HCT116 (cell line): ENCODE measurements around the gene LLGL2. TPM values are rescaled to one million over a fixed set of nuclear protein-coding genes. Genes with fewer than 3 reads are reported as not detected.

Source experiments
- ATAC-seq: fragments of 200-7000 bp; cut with Tn5 transposase; 2 replicates; pipeline ENCODE4 v1.9.1; 2020; ENCODE audit warnings: mild to moderate bottlenecking, moderate library complexity
- BruUV-seq: library from RNA; stranded (reverse); fragments of 400-500 nt; replicated peaks from 2 replicates; lab custom pipeline; 2021; lab: Mats Ljungman, UMichigan
- CTCF ChIA-PET: fragments of 300-600 bp; sonication (Branson Sonifier 250); formaldehyde crosslinking; loops from one replicate; lab custom pipeline; 2021; ENCODE audit warnings: antibody characterized with exemption; lab: Charles Lee
- POLR2A ChIA-PET: fragments of 300-600, 350-600 bp; sonication (Branson Sonifier 250); formaldehyde crosslinking; loops from one replicate; lab custom pipeline; 2021; ENCODE audit warnings: antibody characterized with exemption; lab: Charles Lee
- RAD21 ChIA-PET, 2 experiments: fragments of 300-600 bp; sonication (Branson Sonifier 250); formaldehyde crosslinking; loops; one replicate each; lab custom pipeline; 2023; ENCODE audit warnings: low total read pairs in 2 of 2; ENCODE audit not compliant: uncharacterized antibody in 2 of 2, unreplicated experiment in 2 of 2, low non-redundant PET in 1 of 2; lab: Charles Lee
- DNase-seq: peaks from one replicate; pipeline ENCODE4 v3.0.0-alpha.2; 2010; ENCODE audit warnings: low read depth, low spot score
- H2AFZ ChIP-seq: fragments of 200-600 bp; shearing (Covaris generic), sonication (generic); 2 replicates; pipeline ENCODE4 v1.6.1; 2017; ENCODE audit warnings: low read depth, mixed run types, mixed read lengths, antibody characterized with exemption, low read length; ENCODE audit not compliant: poor library complexity, severe bottlenecking
- H3K27ac ChIP-seq: 2 replicates; pipeline ENCODE4 v1.5.1; 2012; ENCODE audit warnings: low read depth, low read length
- H3K27me3 ChIP-seq: fragments of 200-600 bp; sonication (generic); 2 replicates; pipeline ENCODE4 v1.6.1; 2016; ENCODE audit warnings: mixed run types, low read length, mixed read lengths; ENCODE audit not compliant: insufficient read depth
- H3K36me3 ChIP-seq, 2 experiments: fragments of 200-500 bp in 1 of 2; fragments of 200-600 bp in 1 of 2; sonication (Bioruptor generic) in 1 of 2; sonication (generic) in 1 of 2; 2 replicates each; pipeline versions ENCODE4 v1.5.1 to v1.6.1; 2014 to 2016; ENCODE audit warnings: low read length in 2 of 2, inconsistent platforms in 1 of 2, mixed read lengths in 1 of 2, mixed run types in 1 of 2; ENCODE audit not compliant: insufficient read depth in 2 of 2, control insufficient read depth in 1 of 2
- H3K4me1 ChIP-seq, 2 experiments: fragments of 200-600 bp in 1 of 2; sonication (generic) in 1 of 2; 2 replicates each; pipeline versions ENCODE4 v1.5.1 to v1.6.1; 2012 to 2017; ENCODE audit warnings: low read length in 2 of 2, inconsistent platforms in 1 of 2, mild to moderate bottlenecking in 1 of 2, mixed read lengths in 1 of 2, mixed run types in 1 of 2, moderate library complexity in 1 of 2; ENCODE audit not compliant: insufficient read depth in 2 of 2, control insufficient read depth in 1 of 2
- H3K4me2 ChIP-seq: fragments of 200-600 bp; sonication (generic); 2 replicates; pipeline ENCODE4 v1.6.1; 2017; ENCODE audit warnings: mixed run types, low read length, mixed read lengths
- H3K4me3 ChIP-seq, 2 experiments: fragments of 200-600 bp in 1 of 2; sonication (generic) in 1 of 2; replicated peaks in 1 of 2; 2 replicates each; pipeline ENCODE4 v1.5.1; 2011 to 2016; ENCODE audit warnings: low read length in 2 of 2, control low read depth in 1 of 2, low read depth in 1 of 2, mild to moderate bottlenecking in 1 of 2, mixed read lengths in 1 of 2, mixed run types in 1 of 2
- H3K79me2 ChIP-seq: fragments of 200-600 bp; sonication (generic); 2 replicates; pipeline ENCODE4 v1.6.1; 2017; ENCODE audit warnings: mild to moderate bottlenecking, mixed run types, low read length, moderate library complexity, mixed read lengths; ENCODE audit not compliant: insufficient read depth
- H3K9ac ChIP-seq: fragments of 200-600 bp; sonication (generic); 2 replicates; pipeline ENCODE4 v1.6.1; 2016; ENCODE audit warnings: low read length, mixed read lengths
- H3K9me2 ChIP-seq: fragments of 200-600 bp; sonication (generic), shearing (Covaris generic); 2 replicates; pipeline ENCODE4 v1.6.1; 2017; ENCODE audit warnings: mixed run types, mild to moderate bottlenecking, moderate library complexity; ENCODE audit not compliant: insufficient read depth
- H3K9me3 ChIP-seq, 2 experiments: fragments of 200-500 bp in 1 of 2; fragments of 200-600 bp in 1 of 2; sonication (Bioruptor generic) in 1 of 2; sonication (generic) in 1 of 2; 2 replicates each; pipeline ENCODE4 v1.6.1; 2014 to 2017; ENCODE audit warnings: low read length in 2 of 2, mixed read lengths in 2 of 2, inconsistent platforms in 1 of 2, low read depth in 1 of 2, mild to moderate bottlenecking in 1 of 2, mixed run types in 1 of 2, moderate library complexity in 1 of 2; ENCODE audit not compliant: control insufficient read depth in 1 of 2, insufficient read depth in 1 of 2
- H4K20me1 ChIP-seq: fragments of 200-600 bp; sonication (generic), shearing (Covaris generic); 2 replicates; pipeline ENCODE4 v1.6.1; 2017; ENCODE audit warnings: mixed run types, mild to moderate bottlenecking, moderate library complexity; ENCODE audit not compliant: insufficient read depth
- CBX3 ChIP-seq: IDR thresholded peaks from 2 replicates; pipeline ENCODE4 v1.6.1; 2012; ENCODE audit warnings: low read depth
- CEBPB ChIP-seq: IDR thresholded peaks from 2 replicates; pipeline ENCODE4 v1.6.1; 2012; ENCODE audit warnings: low read depth
- EGR1 ChIP-seq: IDR thresholded peaks from 2 replicates; pipeline ENCODE4 v1.6.1; 2012; ENCODE audit warnings: low read depth
- ELF1 ChIP-seq: IDR thresholded peaks from 2 replicates; pipeline ENCODE4 v1.6.1; 2012; ENCODE audit warnings: low read depth, borderline replicate concordance
- EZH2 ChIP-seq: fragments of 200-600 bp; sonication (generic); IDR thresholded peaks from 2 replicates; pipeline ENCODE4 v1.6.1; 2017; ENCODE audit warnings: antibody characterized with exemption, mixed run types
- FOSL1 ChIP-seq: IDR thresholded peaks from 2 replicates; pipeline ENCODE4 v1.6.1; 2012; ENCODE audit warnings: low read depth
- SP1 ChIP-seq: IDR thresholded peaks from 2 replicates; pipeline ENCODE4 v1.6.1; 2012; ENCODE audit warnings: low read depth
- SRF ChIP-seq: IDR thresholded peaks from 2 replicates; pipeline ENCODE4 v1.6.1; 2012; ENCODE audit warnings: low read depth
- YY1 ChIP-seq: IDR thresholded peaks from 2 replicates; pipeline ENCODE4 v1.6.1; 2011; ENCODE audit warnings: low read length, low read depth, moderate library complexity, mild to moderate bottlenecking; ENCODE audit not compliant: insufficient replicate concordance; ENCODE audit errors: extremely low read depth
- ZNF274 ChIP-seq: fragments of 200-500 bp; sonication (Bioruptor generic); IDR thresholded peaks from 2 replicates; pipeline ENCODE4 v1.6.1; 2014; ENCODE audit warnings: mild to moderate bottlenecking, low read depth, low read length, inconsistent platforms
- intact Hi-C: fragments of 100-400 bp; cut with micrococcal nuclease; formaldehyde crosslinking; loops from 2 replicates; pipeline ENCODE4 v1.10.0; 2022
- total RNA-seq: library from RNA; stranded (reverse); gene quantifications from one replicate; pipeline ENCODE4 v1.2.1, GENCODE V29; 2021; ENCODE audit not compliant: unreplicated experiment
- TF ChIP-seq, protein P1 (sequence below): IDR thresholded peaks from 2 replicates; pipeline ENCODE4 v1.6.1; 2012
- TF ChIP-seq, protein P2 (sequence below): IDR thresholded peaks from 2 replicates; pipeline ENCODE4 v1.6.1; 2012; ENCODE audit warnings: low read depth
- TF ChIP-seq, protein P3 (sequence below): IDR thresholded peaks from 2 replicates; pipeline ENCODE4 v1.6.1; 2011; ENCODE audit warnings: mild to moderate bottlenecking, low read length, moderate library complexity; ENCODE audit not compliant: insufficient replicate concordance; ENCODE audit errors: extremely low read depth

LLGL2 gene
- total RNA-seq, 1 experiment from 2014 or later = 209 TPM

DNA sequence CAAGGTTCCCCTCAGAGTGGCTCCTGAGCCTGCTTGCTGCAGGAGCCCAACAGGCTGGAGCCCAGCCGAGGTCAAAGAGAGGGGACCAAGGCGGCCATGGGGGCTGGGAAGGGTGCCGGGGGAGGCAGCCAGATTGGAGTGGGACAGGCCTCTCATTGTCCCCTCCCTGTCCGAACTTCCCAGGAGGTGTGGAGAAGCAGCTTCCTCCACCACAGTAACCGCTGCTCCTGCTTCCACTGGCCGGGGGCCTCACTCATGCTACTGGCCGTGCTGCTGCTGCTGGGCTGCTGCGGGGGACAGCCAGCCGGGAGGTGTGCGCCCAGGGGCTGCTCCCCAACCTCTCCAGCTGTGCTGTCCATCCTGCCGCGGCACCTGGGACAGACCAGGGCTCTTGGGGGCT lies 39.8 kb upstream of the LLGL2 start:
- intact Hi-C loops = no loop called here
- Histone ChIP-seq H3K4me2 (no peak overlapping the region), H3K9ac (no peak overlapping the region), H4K20me1 (no peaks in the 10 kb centered on the region), H3K4me1 (no peaks in the 10 kb centered on the region), H3K9me3 (no peaks in the 10 kb centered on the region), H3K79me2 (no peaks in the 10 kb centered on the region), H3K4me3 (no peak overlapping the region), H3K27ac (no peak overlapping the region), H2AFZ (no peak overlapping the region), H3K27me3 (no peaks in the 10 kb centered on the region), H3K36me3 (no peaks in the 10 kb centered on the region), H3K9me2 (no peaks in the 10 kb centered on the region)
- POLR2A ChIA-PET = no interaction called here
- no peak for TF ChIP-seq CBX3
- TF ChIP-seq SP1 = no peak
- no peak for TF ChIP-seq YY1
- TF ChIP-seq EGR1 = no peak
- TF ChIP-seq, protein P1, sequence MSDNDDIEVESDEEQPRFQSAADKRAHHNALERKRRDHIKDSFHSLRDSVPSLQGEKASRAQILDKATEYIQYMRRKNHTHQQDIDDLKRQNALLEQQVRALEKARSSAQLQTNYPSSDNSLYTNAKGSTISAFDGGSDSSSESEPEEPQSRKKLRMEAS = no peak
- no peak for TF ChIP-seq FOSL1
- TF ChIP-seq, protein P2, sequence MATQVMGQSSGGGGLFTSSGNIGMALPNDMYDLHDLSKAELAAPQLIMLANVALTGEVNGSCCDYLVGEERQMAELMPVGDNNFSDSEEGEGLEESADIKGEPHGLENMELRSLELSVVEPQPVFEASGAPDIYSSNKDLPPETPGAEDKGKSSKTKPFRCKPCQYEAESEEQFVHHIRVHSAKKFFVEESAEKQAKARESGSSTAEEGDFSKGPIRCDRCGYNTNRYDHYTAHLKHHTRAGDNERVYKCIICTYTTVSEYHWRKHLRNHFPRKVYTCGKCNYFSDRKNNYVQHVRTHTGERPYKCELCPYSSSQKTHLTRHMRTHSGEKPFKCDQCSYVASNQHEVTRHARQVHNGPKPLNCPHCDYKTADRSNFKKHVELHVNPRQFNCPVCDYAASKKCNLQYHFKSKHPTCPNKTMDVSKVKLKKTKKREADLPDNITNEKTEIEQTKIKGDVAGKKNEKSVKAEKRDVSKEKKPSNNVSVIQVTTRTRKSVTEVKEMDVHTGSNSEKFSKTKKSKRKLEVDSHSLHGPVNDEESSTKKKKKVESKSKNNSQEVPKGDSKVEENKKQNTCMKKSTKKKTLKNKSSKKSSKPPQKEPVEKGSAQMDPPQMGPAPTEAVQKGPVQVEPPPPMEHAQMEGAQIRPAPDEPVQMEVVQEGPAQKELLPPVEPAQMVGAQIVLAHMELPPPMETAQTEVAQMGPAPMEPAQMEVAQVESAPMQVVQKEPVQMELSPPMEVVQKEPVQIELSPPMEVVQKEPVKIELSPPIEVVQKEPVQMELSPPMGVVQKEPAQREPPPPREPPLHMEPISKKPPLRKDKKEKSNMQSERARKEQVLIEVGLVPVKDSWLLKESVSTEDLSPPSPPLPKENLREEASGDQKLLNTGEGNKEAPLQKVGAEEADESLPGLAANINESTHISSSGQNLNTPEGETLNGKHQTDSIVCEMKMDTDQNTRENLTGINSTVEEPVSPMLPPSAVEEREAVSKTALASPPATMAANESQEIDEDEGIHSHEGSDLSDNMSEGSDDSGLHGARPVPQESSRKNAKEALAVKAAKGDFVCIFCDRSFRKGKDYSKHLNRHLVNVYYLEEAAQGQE = no peak
- TF ChIP-seq CEBPB = no peak
- TF ChIP-seq, protein P3, sequence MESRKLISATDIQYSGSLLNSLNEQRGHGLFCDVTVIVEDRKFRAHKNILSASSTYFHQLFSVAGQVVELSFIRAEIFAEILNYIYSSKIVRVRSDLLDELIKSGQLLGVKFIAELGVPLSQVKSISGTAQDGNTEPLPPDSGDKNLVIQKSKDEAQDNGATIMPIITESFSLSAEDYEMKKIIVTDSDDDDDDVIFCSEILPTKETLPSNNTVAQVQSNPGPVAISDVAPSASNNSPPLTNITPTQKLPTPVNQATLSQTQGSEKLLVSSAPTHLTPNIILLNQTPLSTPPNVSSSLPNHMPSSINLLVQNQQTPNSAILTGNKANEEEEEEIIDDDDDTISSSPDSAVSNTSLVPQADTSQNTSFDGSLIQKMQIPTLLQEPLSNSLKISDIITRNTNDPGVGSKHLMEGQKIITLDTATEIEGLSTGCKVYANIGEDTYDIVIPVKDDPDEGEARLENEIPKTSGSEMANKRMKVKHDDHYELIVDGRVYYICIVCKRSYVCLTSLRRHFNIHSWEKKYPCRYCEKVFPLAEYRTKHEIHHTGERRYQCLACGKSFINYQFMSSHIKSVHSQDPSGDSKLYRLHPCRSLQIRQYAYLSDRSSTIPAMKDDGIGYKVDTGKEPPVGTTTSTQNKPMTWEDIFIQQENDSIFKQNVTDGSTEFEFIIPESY = no peak
- no peak for TF ChIP-seq SRF
- no peak for TF ChIP-seq ELF1
- TF ChIP-seq ZNF274 = no peak
- TF ChIP-seq EZH2 = no peak
- ATAC-seq (no peak), DNase-seq (no peak)
- BruUV-seq = no TSS peak
- CTCF ChIA-PET = no interaction called here
- RAD21 ChIA-PET = no interaction called here
